Esophagus muscularis mucosa (tissue), 4 donors: ENCODE measurements around the gene CENPP.

Source experiments
- EP300 ChIP-seq: sonication (generic); formaldehyde crosslinking; IDR thresholded peaks from one replicate; pipeline ENCODE4 v1.6.1; 2017; ENCODE audit warnings: antibody characterized with exemption
- POLR2A ChIP-seq: fragments of 450-650 bp; IDR thresholded peaks from one replicate; pipeline ENCODE4 v1.6.1; 2017; ENCODE audit warnings: antibody characterized with exemption, moderate library complexity, mild to moderate bottlenecking, low read depth
- POLR2AphosphoS5 ChIP-seq, 2 donors: sonication (generic); formaldehyde crosslinking; IDR thresholded peaks; one replicate each; pipeline ENCODE4 v1.6.1; 2017; ENCODE audit warnings: antibody characterized with exemption in 2 of 2
- TF ChIP-seq, protein P1 (sequence below), 3 experiments: fragments of 200-600 bp in 2 of 3; fragments of 450-650 bp in 1 of 3; sonication (generic) in 2 of 3; IDR thresholded peaks; one replicate each; pipeline ENCODE4 v1.5.1; 2017 to 2019; ENCODE audit warnings: antibody characterized with exemption in 3 of 3, mild to moderate bottlenecking in 2 of 3, moderate library complexity in 1 of 3

DNA sequence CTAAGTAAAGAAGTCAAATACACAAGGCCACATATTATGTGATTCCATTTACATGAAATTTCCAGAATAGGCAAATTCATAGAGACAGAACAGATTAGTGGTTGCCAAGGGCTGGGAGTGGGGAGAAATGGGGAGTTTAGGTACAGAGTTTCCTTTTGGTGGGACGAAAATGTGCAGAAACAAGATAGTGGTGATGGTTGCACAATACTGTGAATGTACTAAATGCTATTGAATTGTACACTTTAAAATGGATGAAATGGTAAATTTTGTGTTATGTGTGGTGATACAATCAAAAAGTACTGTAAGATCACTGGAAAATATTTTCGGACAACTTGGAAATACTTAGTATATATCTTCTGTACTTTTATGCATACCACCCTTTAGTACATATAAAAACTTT is 195.1 kb downstream of the CENPP start:
- TF ChIP-seq, protein P1, sequence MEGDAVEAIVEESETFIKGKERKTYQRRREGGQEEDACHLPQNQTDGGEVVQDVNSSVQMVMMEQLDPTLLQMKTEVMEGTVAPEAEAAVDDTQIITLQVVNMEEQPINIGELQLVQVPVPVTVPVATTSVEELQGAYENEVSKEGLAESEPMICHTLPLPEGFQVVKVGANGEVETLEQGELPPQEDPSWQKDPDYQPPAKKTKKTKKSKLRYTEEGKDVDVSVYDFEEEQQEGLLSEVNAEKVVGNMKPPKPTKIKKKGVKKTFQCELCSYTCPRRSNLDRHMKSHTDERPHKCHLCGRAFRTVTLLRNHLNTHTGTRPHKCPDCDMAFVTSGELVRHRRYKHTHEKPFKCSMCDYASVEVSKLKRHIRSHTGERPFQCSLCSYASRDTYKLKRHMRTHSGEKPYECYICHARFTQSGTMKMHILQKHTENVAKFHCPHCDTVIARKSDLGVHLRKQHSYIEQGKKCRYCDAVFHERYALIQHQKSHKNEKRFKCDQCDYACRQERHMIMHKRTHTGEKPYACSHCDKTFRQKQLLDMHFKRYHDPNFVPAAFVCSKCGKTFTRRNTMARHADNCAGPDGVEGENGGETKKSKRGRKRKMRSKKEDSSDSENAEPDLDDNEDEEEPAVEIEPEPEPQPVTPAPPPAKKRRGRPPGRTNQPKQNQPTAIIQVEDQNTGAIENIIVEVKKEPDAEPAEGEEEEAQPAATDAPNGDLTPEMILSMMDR (IDR thresholded peaks at IDR 0.05), result no peak
- TF ChIP-seq POLR2A (no peak), POLR2AphosphoS5 (IDR thresholded peaks at IDR 0.05) (no peak), EP300 (no peak)
